Raji (cell line): ENCODE results near the gene ZC3H4.

Experiments
- POLR2A ChIP-seq: IDR thresholded peaks from 2 replicates; pipeline ENCODE4 v1.6.1; 2011; ENCODE audit warnings: low read depth, low read length, control low read depth; ENCODE audit not compliant: insufficient read depth

ZC3H4 gene

GRCh38 chr19:47113850-47114651 is 475 bp upstream of the ZC3H4 start:
- TF ChIP-seq POLR2A, result no peak

- TF ChIP-seq POLR2A, result peak; percentile 85
Measured at GRCh38 chr19:47112166-47112996, 1.2 kb downstream of the ZC3H4 start.

GRCh38 chr19:47111682-47112165 is 1.9 kb downstream of the ZC3H4 start:
- no peak for TF ChIP-seq POLR2A

GRCh38 chr19:47111006-47111621 is 2.5 kb downstream of the ZC3H4 start:
- peak; percentile 44; the same call in 1 of the 2 replicates for TF ChIP-seq POLR2A

GRCh38 chr19:47110521-47111005 is 3.0 kb downstream of the ZC3H4 start:
- peak; percentile 34; the same call in 1 of the 2 replicates for TF ChIP-seq POLR2A

GRCh38 chr19:47109541-47110375 is 3.8 kb downstream of the ZC3H4 start:
- peak; percentile 43; the same call in 1 of the 2 replicates for TF ChIP-seq POLR2A

GRCh38 chr19:47109177-47109540 is 4.4 kb downstream of the ZC3H4 start:
- no peak for TF ChIP-seq POLR2A

GRCh38 chr19:47107953-47108746 is 5.4 kb downstream of the ZC3H4 start:
- TF ChIP-seq POLR2A, result no peak

- TF ChIP-seq POLR2A, result no peak
Measured at GRCh38 chr19:47107202-47107952, 6.2 kb downstream of the ZC3H4 start.

GRCh38 chr19:47106821-47107201 is 6.8 kb downstream of the ZC3H4 start:
- no peak for TF ChIP-seq POLR2A

- no peak for TF ChIP-seq POLR2A
Measured at GRCh38 chr19:47105874-47106273, 7.7 kb downstream of the ZC3H4 start.

GRCh38 chr19:47104680-47105079 is 8.9 kb downstream of the ZC3H4 start:
- no peak for TF ChIP-seq POLR2A
